HG03060 (cell line): ENCODE results near the gene MARCHF3.

Experiments used
- ATAC-seq: cut with Tn5 transposase; IDR thresholded peaks from one replicate; pipeline ENCODE4 v1.9.1; 2021; ENCODE audit warnings: low read depth, moderate number of reproducible peaks; ENCODE audit not compliant: unreplicated experiment

The MARCHF3 gene

DNA sequence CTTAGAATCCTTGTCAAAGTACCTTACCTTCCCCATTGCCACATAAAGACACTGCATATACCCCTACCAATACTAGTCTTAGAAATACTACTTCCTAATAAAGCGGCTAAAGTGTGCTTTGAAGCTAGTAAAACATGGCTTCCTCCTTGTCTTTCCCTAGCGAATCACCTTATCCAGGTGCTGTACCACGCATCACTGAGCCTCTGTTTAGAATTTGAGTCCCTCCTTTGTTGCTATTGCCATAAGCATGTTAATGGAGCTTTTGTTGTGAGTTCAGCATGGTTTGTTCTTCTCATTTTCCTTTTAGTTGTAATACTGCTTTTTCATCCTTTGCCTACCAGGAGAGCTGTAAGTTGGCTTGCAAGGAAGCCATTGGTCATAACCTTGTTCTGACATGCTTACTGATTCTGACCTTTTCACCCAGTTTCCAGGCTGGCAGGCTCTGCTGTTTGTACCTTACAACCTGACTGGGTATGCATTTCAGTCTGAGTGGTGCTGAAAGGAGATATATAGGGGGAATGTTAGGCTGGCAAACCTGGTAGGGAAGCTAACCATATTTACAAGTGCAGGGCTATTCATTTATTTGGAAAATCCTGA lies 203.6 kb downstream of the MARCHF3 start:
- no peak for ATAC-seq

DNA sequence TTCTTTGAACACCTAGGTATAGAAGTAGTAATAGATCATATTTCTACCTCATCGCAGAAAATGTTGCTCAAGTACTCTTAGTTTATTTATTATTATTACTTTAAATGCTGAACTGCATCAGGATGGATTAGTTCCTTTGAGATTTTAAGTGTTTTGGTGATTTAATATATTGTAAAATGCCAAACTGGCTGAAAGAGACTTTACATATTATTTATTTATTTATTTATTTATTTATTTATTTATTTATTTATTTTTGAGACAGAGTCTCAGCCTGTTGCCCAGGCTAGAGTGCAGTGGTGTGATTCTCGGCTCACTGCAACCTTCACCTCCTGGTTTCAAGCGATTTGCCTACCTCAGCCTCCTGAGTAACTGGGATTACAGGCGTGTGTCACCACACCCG lies 211.1 kb downstream of the MARCHF3 start:
- ATAC-seq: no peak

DNA sequence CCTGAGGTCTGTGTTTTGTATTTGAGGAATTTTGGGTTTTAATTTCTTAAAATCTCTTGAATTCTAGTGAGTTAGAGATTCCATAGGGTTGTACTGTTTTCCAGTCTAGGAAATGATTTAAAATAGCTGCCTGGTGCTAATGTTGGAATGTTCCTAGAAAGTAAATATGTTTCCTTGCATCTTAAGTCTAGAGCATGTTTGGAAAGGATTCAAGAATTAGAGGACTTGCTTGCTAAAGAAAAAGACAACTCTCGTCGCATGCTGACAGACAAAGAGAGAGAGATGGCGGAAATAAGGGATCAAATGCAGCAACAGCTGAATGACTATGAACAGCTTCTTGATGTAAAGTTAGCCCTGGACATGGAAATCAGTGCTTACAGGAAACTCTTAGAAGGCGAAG lies 211.6 kb downstream of the MARCHF3 start:
- no peak for ATAC-seq
